NCI-H146 (cell line): ENCODE data around the gene EGLN1.
A peak's percentile ranks its signal among the peaks of the same experiment; 100 is the strongest.
"Not testable (repeated sequence)": the region's sequence is repeated elsewhere in the genome, so short reads cannot be mapped to it uniquely, and the experiment has no call there.

ENCODE experiments used
- DNase-seq: peaks from one replicate; lab custom pipeline; 2025; lab: John Stamatoyannopoulos, UW

Gene EGLN1

GRCh38 chr1:231359113-231359512 is 63.0 kb downstream of the EGLN1 start:
- DNase-seq, result no peak

- DNase-seq, result peak; percentile 55
These were observed 64.2 kb downstream of the EGLN1 start for GRCh38 chr1:231357831-231358354.

- no peak for DNase-seq
These were observed 64.8 kb downstream of the EGLN1 start for GRCh38 chr1:231357187-231357772.

- DNase-seq, result no peak
These were observed 66.9 kb downstream of the EGLN1 start for GRCh38 chr1:231355171-231355570.

DNA sequence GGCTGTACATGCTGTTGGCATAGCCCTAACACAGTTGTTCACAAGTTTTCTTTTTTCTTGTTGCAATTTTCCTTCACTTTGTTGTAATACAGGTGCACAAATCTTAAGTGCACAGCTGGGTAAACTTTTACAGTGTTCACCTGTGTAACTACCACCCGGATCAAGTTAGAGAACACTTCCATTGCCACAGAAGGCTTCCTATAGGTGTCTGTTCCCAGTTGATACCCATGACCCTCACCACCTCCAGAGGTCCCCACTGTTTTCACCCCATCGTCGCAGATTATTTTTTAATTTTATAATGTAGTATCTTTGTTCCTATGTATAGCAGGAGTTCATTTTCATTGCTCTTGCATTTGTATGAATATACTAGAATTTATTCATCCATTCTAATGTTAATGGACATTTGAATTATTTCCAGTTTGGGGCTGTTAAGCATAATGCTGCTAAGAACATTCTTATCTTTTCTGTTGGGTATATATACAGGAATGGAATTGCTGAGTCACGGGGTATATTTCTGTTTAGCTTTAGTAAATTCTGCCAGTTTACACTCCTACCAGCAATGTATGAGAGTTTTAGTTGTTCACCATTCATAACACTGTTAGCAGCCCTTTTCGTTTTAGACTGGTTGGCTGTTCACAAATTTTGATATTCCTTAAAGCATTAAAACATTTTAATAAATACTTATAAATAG is 67.6 kb downstream of the EGLN1 start:
- DNase-seq, result no peak

DNA sequence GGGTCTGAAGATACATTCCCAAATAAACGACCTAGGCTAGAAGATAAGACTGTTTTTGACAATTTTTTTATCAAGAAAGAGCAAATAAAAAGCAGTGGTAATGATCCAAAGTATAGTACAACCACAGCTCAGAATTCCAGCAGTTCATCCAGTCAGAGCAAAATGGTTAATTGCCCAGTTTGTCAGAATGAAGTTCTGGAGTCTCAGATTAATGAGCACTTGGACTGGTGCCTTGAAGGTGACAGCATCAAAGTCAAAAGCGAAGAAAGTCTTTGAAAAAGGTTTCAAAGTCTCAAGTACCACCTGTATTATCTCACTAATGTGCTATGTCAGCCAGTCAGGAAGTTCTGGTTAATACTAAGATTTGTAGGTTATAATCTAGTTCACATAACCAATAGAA is 69.0 kb downstream of the EGLN1 start:
- no peak for DNase-seq

DNA sequence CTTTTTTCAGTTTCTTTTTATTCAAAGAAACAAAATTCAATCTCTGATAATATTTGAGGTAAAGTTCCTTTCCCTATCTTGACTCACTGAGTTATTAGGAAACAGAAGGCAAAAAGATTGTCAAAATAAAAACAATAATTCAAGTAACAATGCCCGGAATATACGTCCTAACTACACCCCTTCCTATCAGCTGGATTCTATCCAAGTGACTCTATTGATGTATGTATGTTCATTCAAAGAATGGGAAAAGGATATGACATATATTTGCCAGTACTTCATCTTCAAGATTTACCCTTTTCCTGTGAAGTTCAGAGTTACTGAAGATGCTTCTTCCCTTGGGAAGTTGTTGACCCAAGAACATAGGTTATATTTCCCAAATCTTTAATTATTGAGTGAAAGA is 70.3 kb downstream of the EGLN1 start:
- DNase-seq, result no peak

GRCh38 chr1:231348856-231349255 is 73.2 kb downstream of the EGLN1 start:
- DNase-seq, result not testable (repeated sequence)

GRCh38 chr1:231348442-231348841 is 73.6 kb downstream of the EGLN1 start:
- DNase-seq, result no peak

- DNase-seq, result no peak
These were observed 74.1 kb downstream of the EGLN1 start for GRCh38 chr1:231347961-231348360.

DNA sequence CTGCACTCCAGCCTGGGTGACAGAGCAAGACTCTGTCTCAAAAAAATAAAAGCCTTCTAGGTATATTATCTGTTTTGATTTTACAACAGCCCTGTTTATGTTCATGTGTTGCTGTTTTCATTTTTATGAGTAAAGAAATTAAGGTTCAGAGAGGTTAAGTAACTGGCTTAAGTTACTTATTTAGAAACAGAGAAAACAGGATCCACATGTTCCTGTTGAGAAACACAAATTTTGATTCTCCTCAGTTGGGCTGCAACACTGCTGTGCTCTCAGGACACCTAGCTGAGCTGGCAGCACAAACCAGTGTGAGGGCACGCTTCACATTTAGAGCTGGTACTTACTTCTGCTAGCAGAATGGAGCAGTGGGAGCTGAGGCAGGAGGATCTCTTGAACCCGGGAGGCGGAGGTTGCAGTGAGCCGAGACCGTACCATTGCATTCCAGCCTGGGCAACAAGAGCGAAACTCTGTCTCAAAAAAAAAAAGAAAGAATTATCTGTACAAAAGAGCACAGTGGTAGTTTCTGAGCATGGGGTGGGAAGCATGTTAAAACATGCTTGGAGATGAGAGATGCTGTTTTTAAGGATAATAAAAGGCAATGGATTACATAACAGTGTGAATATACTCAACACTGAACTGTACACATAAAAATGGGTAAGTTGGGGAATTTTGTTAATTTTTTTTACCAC is 81.6 kb downstream of the EGLN1 start:
- no peak for DNase-seq

GRCh38 chr1:231338270-231339128 is 83.6 kb downstream of the EGLN1 start, which contains the start of gene SPRTN:
SPRTN (plus strand) TSS chr1:231338293; CDS start chr1:231338384, 91 bp downstream.
- DNase-seq, result peak; percentile 80

DNA sequence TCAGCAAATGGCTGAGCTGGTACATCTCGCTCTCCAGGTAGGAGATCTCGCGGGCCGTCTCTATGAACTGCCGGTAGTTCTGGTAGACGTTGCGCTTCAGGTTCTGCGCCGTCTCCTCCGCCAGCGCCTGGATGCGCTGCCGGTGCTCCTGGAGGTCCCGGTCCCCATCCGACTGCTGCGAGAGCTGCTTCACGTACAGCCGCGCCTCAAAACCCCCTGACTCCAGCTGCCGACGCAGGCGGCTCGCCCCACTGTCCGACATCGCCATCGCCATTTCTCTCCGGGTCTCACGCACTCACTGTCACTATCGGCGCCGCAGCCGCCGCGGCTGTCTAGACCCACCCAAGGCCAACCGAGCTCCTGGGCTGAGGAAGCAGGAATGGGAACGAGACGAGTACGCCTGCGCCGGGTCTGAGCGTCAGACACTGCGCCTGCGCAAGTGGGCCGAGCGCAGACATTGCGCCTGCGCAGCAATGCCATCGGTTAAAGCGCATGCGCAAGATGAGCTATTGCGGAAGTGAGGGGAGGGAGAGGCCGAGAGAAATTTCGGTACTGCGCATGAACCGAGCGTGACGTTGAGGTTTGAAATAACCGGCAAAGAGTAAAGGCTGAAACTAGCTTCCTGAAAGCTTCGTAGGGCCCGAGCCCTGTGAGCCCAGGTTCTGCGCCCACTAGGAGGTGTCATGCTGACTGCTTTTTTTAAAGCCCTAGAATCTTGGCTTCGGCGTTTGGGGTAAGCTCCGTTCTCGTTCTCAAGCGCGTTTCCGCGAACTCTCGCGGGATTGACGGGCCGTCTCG is 84.4 kb downstream of the EGLN1 start, which contains the start of gene EXOC8:
TSS of gene EXOC8 (minus strand) at position 381 of the 798 bp plus-strand sequence. CDS start at position 274, 107 bp downstream.
- peak; percentile 97 for DNase-seq

DNA sequence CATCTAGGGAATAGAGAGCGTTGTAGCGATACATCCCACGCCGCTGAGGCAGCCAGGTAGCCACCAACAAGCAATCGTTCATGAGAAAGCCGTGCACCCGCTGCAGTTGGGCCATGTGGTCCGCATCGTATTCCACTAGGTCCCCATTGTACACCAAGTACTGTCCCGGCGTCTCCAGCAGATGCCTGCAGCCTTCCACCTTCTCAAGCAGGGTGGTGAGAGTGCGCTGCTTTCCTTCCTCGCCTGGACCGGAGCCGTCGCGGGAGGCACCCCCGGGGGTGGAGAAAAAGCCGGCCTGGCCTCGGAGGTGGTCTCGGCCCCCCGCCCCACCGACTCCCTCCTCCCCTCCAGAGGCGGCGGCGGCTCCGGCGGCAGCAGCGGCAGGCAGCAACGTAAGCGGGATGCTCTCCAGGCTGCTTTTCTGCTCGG is 85.0 kb downstream of the EGLN1 start:
- no peak for DNase-seq

GRCh38 chr1:231335663-231336602 is 86.2 kb downstream of the EGLN1 start:
- no peak for DNase-seq

DNA sequence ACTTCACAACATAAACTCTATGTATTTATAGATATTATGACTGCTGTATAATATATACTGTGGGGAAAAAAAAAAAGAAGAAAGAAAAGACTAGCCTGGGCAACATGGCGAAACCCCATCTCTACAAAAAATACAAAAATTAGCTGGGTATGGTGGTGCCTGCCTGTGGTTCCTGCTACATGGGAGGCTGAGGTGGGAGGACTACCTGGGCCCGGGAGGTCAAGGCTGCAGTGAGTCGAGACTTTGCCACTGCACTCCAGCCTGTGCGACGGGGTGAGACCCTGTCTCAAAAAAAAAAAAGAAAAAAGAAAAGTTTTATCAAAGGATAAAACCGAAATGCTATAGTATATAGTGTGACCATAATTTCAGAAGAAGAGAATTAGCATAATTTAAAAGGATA is 87.1 kb downstream of the EGLN1 start:
- no peak for DNase-seq

- DNase-seq, result no peak
These were observed 87.9 kb downstream of the EGLN1 start for GRCh38 chr1:231334079-231334666.

GRCh38 chr1:231332761-231333160 is 89.3 kb downstream of the EGLN1 start:
- no peak for DNase-seq

GRCh38 chr1:231329483-231329882 is 92.6 kb downstream of the EGLN1 start:
- no peak for DNase-seq
